ENCODE measurements around the gene FADS3. TPM values are rescaled to one million over a fixed set of nuclear protein-coding genes. Genes with fewer than 3 reads are reported as not detected.

The FADS3 gene
- total and polyA plus RNA-seq, 2 of the 13 experiments (the other 11 are each of a cell fraction or from before 2014, with no cell fraction given) = 13.4 to 23.2 TPM

DNA sequence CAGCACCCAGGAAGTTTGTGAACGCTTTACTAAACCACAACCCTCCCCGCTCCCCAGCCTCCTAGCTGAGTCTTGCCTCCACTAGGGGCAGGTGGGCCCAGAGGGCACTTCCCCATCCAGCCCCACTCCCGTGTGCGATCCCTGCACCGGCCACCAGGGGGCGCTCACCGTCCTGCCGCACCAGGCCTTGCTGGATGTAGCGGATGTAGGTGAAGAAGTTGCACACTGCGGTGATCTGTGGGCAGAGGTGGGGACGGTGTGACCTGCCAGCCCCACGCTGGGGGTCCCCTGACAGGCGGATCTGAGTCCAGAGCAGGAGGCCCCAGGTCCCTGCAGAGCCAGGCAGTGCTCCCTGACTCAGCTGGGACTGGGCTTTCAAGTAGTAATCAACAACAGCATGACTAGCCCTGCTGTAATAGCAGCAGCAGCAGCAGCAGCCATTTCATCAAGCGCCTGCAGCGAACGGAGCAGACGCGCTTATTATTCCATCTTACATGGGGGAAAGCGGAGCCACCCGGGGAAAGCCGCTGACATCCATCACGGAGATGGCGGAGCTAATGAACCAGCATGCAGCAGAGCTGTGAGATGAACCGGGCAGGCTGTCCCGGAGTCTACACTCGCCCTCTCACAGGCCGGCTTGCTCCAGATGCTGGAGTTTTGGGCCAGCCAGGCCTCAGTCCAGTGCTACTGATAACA lies 7.9 kb upstream of the FADS3 start (continued):
- TF ChIP-seq, protein P1, sequence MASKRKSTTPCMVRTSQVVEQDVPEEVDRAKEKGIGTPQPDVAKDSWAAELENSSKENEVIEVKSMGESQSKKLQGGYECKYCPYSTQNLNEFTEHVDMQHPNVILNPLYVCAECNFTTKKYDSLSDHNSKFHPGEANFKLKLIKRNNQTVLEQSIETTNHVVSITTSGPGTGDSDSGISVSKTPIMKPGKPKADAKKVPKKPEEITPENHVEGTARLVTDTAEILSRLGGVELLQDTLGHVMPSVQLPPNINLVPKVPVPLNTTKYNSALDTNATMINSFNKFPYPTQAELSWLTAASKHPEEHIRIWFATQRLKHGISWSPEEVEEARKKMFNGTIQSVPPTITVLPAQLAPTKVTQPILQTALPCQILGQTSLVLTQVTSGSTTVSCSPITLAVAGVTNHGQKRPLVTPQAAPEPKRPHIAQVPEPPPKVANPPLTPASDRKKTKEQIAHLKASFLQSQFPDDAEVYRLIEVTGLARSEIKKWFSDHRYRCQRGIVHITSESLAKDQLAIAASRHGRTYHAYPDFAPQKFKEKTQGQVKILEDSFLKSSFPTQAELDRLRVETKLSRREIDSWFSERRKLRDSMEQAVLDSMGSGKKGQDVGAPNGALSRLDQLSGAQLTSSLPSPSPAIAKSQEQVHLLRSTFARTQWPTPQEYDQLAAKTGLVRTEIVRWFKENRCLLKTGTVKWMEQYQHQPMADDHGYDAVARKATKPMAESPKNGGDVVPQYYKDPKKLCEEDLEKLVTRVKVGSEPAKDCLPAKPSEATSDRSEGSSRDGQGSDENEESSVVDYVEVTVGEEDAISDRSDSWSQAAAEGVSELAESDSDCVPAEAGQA (IDR thresholded peaks at IDR 0.05; ENCODE audit: low read depth) = no peak
- TF ChIP-seq, protein P1 (CRISPR knock-in tag; IDR thresholded peaks at IDR 0.05; ENCODE audit: borderline replicate concordance) = no peak
- TF ChIP-seq ZNF781 (CRISPR knock-in tag; IDR thresholded peaks at IDR 0.05; ENCODE audit: borderline replicate concordance, not compliant biosample characterization) (no peak), ZFP1 (CRISPR knock-in tag; IDR thresholded peaks at IDR 0.05) (no peak), SP5 (CRISPR knock-in tag; IDR thresholded peaks at IDR 0.05; ENCODE audit: borderline replicate concordance, low read depth) (no peak), ZNF317 (CRISPR knock-in tag; IDR thresholded peaks at IDR 0.05) (no peak), HOXA9 (CRISPR knock-in tag; IDR thresholded peaks at IDR 0.05; ENCODE audit: borderline replicate concordance) (no peak), NFE2L1 (CRISPR knock-in tag; IDR thresholded peaks at IDR 0.05; ENCODE audit: borderline replicate concordance) (no peak), SNAPC2 (CRISPR knock-in tag; IDR thresholded peaks at IDR 0.05) (no peak)
- TF ChIP-seq, protein P2, sequence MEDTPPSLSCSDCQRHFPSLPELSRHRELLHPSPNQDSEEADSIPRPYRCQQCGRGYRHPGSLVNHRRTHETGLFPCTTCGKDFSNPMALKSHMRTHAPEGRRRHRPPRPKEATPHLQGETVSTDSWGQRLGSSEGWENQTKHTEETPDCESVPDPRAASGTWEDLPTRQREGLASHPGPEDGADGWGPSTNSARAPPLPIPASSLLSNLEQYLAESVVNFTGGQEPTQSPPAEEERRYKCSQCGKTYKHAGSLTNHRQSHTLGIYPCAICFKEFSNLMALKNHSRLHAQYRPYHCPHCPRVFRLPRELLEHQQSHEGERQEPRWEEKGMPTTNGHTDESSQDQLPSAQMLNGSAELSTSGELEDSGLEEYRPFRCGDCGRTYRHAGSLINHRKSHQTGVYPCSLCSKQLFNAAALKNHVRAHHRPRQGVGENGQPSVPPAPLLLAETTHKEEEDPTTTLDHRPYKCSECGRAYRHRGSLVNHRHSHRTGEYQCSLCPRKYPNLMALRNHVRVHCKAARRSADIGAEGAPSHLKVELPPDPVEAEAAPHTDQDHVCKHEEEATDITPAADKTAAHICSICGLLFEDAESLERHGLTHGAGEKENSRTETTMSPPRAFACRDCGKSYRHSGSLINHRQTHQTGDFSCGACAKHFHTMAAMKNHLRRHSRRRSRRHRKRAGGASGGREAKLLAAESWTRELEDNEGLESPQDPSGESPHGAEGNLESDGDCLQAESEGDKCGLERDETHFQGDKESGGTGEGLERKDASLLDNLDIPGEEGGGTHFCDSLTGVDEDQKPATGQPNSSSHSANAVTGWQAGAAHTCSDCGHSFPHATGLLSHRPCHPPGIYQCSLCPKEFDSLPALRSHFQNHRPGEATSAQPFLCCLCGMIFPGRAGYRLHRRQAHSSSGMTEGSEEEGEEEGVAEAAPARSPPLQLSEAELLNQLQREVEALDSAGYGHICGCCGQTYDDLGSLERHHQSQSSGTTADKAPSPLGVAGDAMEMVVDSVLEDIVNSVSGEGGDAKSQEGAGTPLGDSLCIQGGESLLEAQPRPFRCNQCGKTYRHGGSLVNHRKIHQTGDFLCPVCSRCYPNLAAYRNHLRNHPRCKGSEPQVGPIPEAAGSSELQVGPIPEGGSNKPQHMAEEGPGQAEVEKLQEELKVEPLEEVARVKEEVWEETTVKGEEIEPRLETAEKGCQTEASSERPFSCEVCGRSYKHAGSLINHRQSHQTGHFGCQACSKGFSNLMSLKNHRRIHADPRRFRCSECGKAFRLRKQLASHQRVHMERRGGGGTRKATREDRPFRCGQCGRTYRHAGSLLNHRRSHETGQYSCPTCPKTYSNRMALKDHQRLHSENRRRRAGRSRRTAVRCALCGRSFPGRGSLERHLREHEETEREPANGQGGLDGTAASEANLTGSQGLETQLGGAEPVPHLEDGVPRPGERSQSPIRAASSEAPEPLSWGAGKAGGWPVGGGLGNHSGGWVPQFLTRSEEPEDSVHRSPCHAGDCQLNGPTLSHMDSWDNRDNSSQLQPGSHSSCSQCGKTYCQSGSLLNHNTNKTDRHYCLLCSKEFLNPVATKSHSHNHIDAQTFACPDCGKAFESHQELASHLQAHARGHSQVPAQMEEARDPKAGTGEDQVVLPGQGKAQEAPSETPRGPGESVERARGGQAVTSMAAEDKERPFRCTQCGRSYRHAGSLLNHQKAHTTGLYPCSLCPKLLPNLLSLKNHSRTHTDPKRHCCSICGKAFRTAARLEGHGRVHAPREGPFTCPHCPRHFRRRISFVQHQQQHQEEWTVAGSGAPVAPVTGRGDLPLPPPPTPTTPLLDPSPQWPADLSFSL (CRISPR knock-in tag; IDR thresholded peaks at IDR 0.05) = no peak
- TF ChIP-seq, protein P3, sequence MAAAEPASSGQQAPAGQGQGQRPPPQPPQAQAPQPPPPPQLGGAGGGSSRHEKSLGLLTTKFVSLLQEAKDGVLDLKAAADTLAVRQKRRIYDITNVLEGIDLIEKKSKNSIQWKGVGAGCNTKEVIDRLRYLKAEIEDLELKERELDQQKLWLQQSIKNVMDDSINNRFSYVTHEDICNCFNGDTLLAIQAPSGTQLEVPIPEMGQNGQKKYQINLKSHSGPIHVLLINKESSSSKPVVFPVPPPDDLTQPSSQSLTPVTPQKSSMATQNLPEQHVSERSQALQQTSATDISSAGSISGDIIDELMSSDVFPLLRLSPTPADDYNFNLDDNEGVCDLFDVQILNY (CRISPR knock-in tag; conservative IDR thresholded peaks at IDR 0.05) = no peak
- TF ChIP-seq, protein P4, sequence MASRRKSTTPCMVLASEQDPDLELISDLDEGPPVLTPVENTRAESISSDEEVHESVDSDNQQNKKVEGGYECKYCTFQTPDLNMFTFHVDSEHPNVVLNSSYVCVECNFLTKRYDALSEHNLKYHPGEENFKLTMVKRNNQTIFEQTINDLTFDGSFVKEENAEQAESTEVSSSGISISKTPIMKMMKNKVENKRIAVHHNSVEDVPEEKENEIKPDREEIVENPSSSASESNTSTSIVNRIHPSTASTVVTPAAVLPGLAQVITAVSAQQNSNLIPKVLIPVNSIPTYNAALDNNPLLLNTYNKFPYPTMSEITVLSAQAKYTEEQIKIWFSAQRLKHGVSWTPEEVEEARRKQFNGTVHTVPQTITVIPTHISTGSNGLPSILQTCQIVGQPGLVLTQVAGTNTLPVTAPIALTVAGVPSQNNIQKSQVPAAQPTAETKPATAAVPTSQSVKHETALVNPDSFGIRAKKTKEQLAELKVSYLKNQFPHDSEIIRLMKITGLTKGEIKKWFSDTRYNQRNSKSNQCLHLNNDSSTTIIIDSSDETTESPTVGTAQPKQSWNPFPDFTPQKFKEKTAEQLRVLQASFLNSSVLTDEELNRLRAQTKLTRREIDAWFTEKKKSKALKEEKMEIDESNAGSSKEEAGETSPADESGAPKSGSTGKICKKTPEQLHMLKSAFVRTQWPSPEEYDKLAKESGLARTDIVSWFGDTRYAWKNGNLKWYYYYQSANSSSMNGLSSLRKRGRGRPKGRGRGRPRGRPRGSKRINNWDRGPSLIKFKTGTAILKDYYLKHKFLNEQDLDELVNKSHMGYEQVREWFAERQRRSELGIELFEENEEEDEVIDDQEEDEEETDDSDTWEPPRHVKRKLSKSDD (CRISPR knock-in tag; IDR thresholded peaks at IDR 0.05; ENCODE audit: low read depth) = no peak
